Panc1 (cell line): ENCODE results near the gene SLC4A1.

Experiments used
- POLR2AphosphoS5 ChIP-seq: IDR thresholded peaks from 2 replicates; pipeline ENCODE4 v1.6.1; 2012; ENCODE audit warnings: mild to moderate bottlenecking, low read depth, low read length, moderate library complexity
- SIN3A ChIP-seq: IDR thresholded peaks from 2 replicates; pipeline ENCODE4 v1.6.1; 2012; ENCODE audit warnings: low read depth, mild to moderate bottlenecking, low read length, moderate library complexity, borderline replicate concordance; ENCODE audit not compliant: insufficient read depth
- TCF7L2 ChIP-seq: IDR thresholded peaks from 2 replicates; pipeline ENCODE4 v1.6.1; 2011; ENCODE audit warnings: mild to moderate bottlenecking, low read depth, low read length, inconsistent platforms
- TF ChIP-seq, protein P1 (sequence below): fragments of 450-650 bp; IDR thresholded peaks from 2 replicates; pipeline ENCODE4 v1.5.1; 2017; ENCODE audit warnings: mild to moderate bottlenecking

DNA sequence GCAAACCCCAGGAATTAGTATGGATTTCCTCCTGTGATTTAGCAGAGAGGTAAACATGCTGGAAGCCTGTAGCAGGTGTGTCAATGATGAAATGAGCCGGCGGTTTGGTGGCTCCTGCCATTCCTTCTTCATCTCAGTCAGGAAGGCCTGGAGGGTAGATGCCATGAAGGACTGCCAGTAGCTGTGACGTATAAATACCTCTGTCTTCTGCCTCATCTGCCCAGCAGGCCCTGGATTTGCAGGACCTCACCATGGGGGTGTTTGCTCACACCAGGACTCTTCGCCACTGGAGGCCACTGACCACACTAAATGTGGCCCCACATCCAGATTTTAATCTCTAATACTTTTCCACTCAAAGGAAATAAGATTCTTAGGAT, 16.1 kb upstream of the SLC4A1 start:
- TF ChIP-seq, protein P1, sequence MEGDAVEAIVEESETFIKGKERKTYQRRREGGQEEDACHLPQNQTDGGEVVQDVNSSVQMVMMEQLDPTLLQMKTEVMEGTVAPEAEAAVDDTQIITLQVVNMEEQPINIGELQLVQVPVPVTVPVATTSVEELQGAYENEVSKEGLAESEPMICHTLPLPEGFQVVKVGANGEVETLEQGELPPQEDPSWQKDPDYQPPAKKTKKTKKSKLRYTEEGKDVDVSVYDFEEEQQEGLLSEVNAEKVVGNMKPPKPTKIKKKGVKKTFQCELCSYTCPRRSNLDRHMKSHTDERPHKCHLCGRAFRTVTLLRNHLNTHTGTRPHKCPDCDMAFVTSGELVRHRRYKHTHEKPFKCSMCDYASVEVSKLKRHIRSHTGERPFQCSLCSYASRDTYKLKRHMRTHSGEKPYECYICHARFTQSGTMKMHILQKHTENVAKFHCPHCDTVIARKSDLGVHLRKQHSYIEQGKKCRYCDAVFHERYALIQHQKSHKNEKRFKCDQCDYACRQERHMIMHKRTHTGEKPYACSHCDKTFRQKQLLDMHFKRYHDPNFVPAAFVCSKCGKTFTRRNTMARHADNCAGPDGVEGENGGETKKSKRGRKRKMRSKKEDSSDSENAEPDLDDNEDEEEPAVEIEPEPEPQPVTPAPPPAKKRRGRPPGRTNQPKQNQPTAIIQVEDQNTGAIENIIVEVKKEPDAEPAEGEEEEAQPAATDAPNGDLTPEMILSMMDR, result no peak
- TF ChIP-seq POLR2AphosphoS5 (no peak), SIN3A (no peak), TCF7L2 (no peak)
